ENCODE data around the gene PSME2.

PSME2 gene

DNA sequence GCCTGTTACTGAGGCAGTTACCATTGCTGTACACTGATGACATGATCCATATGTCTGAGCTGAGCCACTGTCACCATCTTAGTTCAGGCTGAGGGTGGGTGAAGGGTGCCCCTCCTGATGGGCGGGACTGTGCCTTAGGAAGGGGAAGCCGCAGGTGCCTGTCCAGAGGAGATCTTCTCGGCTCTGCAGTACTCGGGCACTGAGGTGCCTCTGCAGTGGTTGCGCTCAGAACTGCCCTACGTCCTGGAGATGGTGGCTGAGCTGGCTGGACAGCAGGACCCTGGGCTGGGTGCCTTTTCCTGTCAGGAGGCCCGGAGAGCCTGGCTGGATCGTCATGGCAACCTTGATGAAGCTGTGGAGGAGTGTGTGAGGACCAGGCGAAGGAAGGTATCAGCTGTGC is 4.6 kb upstream of the PSME2 start:
- no peak for DNase-seq

- no peak for DNase-seq
Observed at GRCh38 chr14:24150567-24150966, 4.2 kb upstream of the PSME2 start.

GRCh38 chr14:24150061-24150460 is 3.7 kb upstream of the PSME2 start:
- DNase-seq = no peak

DNA sequence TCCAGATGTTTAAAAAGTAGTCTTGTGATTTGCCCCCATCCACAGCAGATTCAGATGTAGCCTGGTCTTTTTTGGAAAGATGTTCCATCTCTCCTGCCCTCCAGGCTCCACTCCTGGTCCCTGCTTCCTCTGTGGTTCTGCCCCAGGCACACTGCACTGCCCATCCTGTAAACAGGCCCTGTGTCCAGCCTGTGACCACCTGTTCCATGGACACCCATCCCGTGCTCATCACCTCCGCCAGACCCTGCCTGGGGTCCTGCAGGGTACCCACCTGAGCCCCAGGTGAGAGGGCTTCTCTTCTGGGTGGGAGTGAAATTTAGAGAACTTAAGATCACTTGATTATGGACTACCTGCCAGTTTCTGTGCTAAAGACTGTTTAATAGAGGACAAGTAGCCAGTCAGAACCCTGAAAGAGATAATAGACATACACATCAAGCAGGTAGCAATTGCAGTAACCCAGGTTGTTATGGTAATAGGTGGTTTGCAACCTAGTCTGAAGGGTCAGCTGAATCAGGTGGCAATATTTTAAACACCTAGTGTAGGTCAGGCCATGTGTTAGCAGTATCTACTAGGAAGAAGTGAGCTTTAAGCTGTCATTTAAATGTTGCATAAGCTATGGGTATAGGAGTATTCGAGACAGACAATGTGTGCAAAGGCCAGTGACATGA is 3.0 kb upstream of the PSME2 start:
- DNase-seq = no peak

GRCh38 chr14:24147761-24148428 is 1.5 kb upstream of the PSME2 start:
- no peak for DNase-seq

- peak; percentile 98 for DNase-seq
Observed at GRCh38 chr14:24146978-24147760, 759 bp upstream of the PSME2 start, which contains the start of gene RNF31. RNF31 (plus strand) TSS chr14:24147498; CDS start chr14:24147699, 201 bp downstream.

GRCh38 chr14:24145690-24146452 is 539 bp downstream of the PSME2 start:
- no peak for DNase-seq

GRCh38 chr14:24145219-24145618 is 1.2 kb downstream of the PSME2 start:
- DNase-seq = no peak

- DNase-seq = no peak
Observed at GRCh38 chr14:24144451-24144850, 2.0 kb downstream of the PSME2 start.

GRCh38 chr14:24143511-24143910 is 2.9 kb downstream of the PSME2 start:
- peak; percentile 55 for DNase-seq

- peak; percentile 100 for DNase-seq
Observed at GRCh38 chr14:24141097-24141880, 5.1 kb downstream of the PSME2 start, which contains the start of gene EMC9. EMC9 (minus strand) TSS chr14:24141591; CDS start chr14:24141304, 287 bp downstream.

DNA sequence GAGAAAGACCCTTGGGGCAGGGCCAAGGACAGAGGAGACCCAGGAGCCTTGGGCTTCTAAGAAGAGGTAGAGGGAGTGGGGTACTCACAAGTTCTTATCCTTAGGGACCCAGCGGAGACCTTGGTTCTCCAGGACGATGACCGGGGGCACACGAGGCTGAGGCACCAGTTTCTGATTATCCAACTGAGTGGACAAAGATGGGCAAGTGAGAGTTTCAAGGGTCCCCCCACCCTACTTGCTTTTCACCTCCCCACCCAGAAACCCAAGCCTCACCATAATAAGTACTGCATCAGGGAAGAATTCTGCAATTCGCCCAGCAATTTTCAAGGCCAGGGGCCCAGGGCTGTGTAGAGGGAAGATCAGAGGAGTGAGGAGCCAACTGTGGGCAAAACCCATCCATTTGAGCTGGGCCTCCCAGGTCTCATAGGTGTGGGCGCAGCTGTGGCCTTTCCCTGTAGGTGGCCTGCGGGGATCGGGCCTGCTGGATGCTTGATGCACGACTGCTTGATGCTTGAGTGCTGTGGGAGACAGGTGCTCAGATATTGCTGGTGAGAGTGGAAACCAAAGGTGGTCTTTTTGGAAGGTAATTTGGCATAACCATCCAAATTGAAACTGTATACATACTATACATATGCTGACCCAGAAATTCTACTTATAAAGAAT is 7.0 kb downstream of the PSME2 start:
- no peak for DNase-seq

DNA sequence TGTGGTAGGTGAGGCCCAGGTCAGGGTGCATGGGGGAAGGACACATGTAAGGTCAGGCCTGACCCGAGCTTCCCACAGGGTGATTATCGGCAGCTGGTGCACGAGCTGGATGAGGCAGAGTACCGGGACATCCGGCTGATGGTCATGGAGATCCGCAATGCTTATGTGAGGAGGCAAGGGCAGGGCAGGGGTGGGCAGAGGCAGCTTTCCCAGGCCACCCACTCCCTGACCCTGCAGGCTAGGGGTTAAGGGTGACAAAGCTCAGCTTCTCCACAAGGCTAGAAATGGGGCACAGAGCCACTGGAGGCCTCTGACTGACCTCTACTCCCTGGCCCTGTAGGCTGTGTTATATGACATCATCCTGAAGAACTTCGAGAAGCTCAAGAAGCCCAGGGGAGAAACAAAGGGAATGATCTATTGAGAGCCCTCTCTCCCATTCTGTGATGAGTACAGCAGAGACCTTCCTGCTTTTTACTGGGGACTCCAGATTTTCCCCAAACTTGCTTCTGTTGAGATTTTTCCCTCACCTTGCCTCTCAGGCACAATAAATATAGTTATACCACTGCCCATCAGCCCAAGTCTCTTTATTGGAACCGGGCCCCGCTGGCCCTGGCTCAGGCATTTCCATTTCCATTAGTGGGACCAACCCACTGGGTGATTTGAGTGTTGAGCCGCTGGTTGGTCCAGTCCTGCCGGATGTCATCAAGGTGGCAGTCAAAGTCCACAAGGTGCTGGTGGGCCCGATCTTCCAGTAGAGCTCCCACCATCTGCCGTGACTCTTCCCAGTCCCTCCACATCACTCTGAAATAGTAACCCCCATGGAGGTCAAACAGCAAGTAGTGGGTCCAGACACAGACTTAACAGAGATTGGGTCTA is 7.8 kb downstream of the PSME2 start:
- no peak for DNase-seq

- no peak for DNase-seq
Observed at GRCh38 chr14:24137529-24138395, 8.6 kb downstream of the PSME2 start.

DNA sequence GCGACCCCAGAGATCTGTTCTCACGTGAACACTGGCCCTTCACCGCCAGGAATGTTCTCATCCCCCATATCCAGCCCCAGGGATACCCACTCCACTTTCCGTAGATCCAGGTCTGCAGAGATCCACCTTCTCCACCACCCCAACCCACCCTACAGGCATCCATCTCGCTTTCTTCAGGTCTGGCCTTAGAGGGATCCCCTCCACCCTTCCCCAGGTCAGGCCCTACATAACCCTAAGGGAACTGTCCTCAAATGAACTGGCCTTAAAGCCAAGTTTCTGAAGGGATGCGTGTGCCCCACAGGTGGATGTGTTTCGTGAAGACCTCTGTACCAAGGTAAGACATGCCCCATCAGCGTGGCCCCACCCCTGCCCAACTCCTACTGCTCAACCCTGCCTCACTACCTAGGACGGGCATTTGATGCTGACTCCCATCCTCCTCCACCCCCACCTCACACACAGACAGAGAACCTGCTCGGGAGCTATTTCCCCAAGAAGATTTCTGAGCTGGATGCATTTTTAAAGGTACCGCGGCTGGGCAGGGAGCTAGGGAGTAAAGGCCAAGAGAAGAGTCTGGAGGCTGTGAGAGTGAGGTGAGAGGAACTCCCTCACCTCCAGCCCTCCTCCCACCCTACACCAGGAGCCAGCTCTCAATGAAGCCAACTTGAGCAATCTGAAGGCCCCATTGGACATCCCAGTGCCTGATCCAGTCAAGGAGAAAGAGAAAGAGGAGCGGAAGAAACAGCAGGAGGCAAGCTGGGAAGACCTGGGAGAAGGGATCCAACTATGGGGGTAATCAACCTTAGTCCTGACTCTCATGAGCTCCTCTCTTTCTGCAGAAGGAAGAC is 9.5 kb downstream of the PSME2 start:
- DNase-seq = no peak

GRCh38 chr14:24135834-24136683 is 10.4 kb downstream of the PSME2 start, which contains the start of gene PSME1:
PSME1 (plus strand) TSS chr14:24136194; CDS start chr14:24136263, 69 bp downstream.
- DNase-seq = peak; percentile 82

GRCh38 chr14:24135584-24135833 is 10.9 kb downstream of the PSME2 start:
- DNase-seq = no peak

- DNase-seq = no peak
Observed at GRCh38 chr14:24133735-24134134, 12.7 kb downstream of the PSME2 start.
